Activated CD4-positive, CD25-positive, alpha-beta regulatory T cell treated with anti-CD3 and anti-CD28 coated beads, Interleukin-2, amount 50 U/mL, for 72 hours (primary cell): ENCODE results near the gene HPGD.

Source experiments
- DNase-seq: peaks from one replicate; pipeline ENCODE4 v3.0.0; 2021

HPGD gene

DNA sequence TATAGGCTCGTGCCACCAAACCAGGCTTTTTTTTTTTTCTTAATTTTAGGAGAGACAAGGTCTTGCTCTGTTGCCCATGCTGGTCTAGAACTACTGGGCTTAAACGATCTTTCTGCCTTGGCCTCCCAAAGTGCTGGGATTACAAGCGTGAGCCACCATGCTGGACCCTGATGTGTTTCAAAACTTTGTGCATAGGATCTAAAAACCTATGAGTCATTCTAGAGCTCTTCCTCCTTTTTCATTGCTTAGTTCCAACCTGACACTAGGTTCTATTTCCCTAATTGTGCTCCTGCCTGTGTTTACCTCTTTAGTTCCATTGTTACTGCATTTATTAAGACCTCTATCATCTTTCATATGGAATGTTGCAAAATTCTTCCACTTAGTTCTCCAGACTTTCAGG, 57.3 kb downstream of the HPGD start:
- no peak for DNase-seq

DNA sequence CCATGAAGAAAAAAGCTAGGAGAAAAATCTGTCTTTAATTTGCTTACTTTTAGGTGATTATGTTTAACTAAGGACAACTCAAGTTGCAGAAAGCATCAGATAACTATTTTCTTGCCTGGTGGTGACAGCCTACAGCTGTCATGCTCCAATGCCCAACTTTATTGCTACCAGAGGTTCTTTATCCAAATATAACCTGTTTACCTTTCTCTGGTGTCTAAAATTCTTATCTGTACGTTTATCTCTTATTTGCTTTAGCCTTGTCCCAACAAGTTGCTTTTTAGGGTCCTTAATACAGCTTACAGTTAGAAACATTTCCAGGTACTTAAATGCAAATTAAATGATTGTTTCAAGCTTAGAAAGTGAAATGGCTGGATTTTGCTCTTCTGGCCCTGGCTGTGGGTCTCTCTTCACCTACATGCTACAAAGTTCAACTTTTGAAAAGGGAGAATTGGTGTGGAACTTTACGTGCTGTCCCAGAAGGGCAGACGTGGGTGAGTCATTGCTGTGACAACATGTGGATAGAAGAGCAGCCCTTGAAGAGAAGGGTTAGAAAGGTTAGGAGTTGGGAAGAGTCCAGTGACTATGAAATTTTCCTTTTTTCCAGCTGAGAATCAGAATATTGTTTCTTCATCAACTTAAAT, 60.7 kb downstream of the HPGD start:
- DNase-seq: no peak

DNA sequence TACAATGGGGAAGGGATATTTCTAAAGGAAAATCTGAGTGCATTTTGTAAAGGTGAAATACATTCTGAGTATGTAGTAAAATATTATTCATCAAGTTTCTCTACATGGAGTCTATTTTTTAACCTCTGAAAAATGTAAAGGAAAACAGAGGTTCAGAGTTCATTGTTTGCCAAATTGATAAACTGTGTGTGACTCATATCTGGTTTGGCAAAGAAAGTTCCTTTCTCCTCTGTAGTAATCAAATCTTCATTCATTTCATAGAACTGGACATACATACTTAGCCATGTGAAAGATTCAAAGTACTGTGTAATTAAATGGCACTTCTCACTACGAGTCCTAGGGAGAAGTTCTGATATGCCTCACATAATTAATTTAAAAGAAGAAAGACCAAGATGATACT, 61.6 kb downstream of the HPGD start:
- DNase-seq: no peak

DNA sequence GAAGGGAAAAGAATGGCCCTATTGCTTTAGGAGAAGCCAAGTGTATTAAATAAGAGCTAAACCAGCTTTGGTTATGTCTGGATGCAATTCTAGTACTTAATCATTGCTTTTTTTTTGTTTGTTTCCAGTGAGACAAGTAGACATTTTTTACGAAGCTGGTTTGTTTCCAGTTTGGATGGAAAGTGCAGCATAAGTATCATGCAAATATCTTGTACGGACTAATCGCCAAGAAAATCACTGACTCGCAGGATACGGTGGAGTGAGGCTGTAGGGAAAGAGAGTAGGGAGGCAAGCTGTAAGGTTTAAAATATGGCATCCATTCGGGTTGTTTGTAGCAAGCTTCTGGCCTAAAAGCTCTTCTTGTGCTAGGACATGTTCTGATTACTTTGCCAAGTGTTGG, 64.8 kb downstream of the HPGD start:
- DNase-seq: no peak

DNA sequence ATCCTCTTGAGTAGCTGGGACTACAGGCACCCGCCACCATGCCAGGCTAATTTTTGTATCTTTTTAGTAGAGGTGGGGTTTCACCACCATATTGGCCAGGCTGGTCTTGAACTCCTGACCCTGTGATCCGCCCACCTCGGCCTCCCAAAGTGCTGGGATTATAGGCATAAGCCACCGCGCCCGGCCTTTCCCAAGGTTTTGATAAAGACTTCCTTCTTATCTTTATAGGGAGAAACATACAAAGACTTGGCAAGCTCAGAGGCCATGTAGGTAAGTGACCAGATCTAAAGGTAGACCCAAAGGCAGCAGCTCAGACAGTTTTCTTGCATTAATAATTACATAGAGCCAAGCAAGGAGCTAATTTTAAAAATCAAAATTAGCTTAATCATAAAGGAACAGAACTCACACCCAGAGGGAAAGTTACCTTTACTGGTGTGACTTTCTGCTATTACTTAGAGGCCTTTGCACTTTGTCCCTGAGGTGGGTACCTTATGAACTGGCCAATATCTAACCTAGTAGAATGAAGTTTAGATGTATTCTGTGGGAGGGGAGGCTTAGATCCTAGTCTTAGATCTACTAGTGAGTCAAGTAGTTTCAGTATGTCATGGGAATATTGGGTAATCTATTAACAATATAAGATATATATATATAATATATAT, 67.3 kb downstream of the HPGD start:
- DNase-seq: no peak

DNA sequence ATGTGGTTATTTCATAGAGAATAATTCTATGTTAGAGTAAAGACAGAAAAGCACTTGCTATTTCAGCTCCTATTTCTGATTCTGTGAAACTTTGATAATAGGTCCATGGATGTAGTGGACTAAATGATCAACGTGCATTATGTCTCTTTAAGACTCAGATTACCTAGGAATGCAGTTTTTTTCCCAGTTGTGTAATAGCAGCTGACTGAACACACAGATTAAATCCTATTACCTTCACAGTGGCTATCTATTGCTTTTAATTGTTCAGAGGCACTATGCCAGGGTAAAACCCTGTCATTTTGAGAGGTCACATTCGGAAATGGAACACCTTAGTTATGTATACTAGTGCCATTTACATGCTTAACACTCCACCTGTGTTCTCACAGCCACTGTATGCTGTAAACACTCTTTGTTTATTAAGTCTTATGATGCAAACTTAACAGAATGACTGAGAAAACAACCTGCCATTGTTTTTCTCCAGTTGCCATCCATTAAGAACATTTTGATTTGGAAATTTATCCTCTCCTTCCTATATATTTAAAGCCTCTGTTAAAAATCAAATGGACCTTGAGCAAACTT, 70.5 kb downstream of the HPGD start:
- DNase-seq: no peak

DNA sequence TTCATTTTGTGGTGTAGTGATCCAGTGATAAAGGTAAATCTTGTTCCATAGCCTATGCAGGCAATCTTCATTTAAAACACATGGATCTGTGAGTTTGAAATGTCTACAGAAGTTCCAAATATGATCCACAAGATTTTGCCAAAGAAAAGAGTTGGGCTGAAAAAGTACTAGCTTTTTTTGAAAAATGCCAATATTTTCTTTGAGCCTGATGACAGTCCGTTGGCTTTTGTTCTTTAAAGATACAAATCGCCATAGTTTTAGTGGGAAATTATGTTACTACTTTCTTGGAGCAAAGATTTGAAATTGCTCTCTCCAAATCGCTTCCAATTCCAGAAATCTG, 71.5 kb downstream of the HPGD start:
- no peak for DNase-seq

DNA sequence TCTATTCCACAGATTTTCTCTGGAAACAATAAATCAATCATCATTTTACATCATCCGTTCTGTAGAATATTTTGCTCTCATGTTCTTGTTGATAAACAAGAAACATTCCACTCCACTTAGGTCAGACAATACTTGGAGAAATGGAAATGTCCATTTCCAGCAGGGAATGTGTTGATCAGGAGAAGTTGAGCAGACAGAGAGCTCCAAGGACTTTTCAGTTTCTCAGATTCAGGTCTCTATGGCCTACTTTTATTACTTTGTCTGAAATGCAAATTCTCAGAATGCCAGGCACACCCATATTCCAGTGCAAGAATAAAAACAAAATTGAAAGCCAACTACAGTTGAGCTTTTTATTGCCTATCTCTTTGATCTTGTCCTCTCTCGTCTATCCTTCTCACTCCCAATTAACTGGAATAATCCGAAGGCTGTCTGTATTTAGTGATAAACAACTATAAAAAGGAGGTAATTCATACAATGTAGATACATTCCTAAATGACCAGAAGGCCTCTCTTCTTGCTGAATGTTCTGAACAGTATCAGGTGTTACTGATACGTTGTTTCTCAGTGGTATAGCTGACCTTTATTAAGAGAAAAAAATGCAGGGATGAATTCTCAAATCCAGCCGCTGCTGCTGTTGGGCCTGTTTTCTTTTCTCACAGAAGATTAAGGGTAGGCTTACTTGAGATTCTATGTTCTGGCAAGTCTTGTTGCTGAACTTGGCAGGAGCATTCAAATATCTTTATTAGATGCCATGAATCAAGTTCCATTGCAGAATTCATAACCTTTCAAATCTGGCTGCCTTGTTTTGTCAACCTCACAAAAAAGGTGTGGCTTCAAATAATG, 72.1 kb downstream of the HPGD start:
- DNase-seq: no peak

DNA sequence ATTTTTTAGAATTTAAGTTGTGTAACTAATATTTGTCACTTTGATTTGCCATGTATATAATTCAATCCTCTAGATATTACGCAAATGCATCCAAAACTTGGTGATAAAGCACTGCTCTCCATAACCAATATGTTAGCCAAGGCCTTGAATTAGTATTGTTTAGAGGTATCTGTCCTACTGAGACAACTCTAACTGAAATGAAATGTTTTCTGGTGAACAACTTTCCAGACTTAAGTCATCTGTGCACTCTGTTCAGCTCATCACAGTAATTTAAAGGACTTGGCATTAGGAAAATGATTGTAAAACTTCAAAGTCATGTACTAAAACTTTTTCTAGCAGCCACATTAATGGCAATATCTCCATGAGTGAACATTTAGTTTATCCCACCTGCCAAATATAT, 73.1 kb downstream of the HPGD start:
- DNase-seq: no peak

DNA sequence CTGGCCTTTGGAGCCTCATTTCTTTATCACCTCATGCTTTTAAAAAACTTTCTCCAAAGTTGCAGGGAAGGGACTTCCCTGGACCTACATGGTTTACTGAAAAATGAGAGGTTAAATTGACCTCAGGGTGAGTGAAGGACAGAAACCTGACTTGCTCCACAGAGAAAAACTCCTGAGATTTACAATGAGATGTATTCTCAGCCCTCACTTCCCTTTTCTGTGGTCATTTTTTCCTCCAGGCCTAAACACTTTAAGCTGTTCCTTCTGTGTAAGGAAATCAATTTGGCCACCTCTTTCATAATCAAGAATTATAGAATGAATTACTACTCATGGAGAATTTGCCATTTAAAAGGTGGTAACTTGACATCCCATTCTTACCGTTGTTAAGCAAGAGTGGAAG, 77.9 kb downstream of the HPGD start:
- DNase-seq: no peak
